ENCODE results near the gene RSRC1. TPM values are rescaled to one million over a fixed set of nuclear protein-coding genes. Genes with fewer than 3 reads are reported as not detected.

RSRC1 gene
- total and polyA plus RNA-seq, 2 of the 13 experiments (the other 11 are each of a cell fraction or from before 2014, with no cell fraction given): 4.9 to 63.0 TPM

DNA sequence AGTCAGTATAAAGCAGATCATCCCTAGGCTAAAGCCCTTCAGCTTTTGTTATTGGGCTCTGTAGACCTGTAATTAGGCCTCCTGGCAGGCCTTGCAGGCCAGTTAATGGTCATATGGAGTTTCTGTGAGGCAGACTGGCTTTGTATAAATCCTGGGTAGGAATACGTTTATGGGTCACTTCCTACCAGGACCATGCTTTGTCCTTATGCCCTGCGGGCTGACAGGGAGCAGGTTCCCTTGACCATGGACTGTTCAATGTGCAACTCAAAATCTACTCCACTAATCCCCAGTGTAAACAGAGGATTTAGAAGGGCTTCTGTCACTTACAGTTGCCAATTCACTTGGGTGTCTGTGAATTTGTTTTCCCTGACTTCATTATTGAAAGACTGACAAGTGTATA lies 258.4 kb downstream of the RSRC1 start (continued):
- TF ChIP-seq, protein P1, sequence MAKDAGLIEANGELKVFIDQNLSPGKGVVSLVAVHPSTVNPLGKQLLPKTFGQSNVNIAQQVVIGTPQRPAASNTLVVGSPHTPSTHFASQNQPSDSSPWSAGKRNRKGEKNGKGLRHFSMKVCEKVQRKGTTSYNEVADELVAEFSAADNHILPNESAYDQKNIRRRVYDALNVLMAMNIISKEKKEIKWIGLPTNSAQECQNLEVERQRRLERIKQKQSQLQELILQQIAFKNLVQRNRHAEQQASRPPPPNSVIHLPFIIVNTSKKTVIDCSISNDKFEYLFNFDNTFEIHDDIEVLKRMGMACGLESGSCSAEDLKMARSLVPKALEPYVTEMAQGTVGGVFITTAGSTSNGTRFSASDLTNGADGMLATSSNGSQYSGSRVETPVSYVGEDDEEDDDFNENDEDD (CRISPR knock-in tag; IDR thresholded peaks at IDR 0.05; ENCODE audit: borderline replicate concordance): no peak
- peak; percentile 74; the same call in 1 of the 2 replicates for TF ChIP-seq ERF (CRISPR knock-in tag; IDR thresholded peaks at IDR 0.05)
- TF ChIP-seq, protein P2, sequence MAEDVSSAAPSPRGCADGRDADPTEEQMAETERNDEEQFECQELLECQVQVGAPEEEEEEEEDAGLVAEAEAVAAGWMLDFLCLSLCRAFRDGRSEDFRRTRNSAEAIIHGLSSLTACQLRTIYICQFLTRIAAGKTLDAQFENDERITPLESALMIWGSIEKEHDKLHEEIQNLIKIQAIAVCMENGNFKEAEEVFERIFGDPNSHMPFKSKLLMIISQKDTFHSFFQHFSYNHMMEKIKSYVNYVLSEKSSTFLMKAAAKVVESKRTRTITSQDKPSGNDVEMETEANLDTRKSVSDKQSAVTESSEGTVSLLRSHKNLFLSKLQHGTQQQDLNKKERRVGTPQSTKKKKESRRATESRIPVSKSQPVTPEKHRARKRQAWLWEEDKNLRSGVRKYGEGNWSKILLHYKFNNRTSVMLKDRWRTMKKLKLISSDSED (CRISPR knock-in tag; IDR thresholded peaks at IDR 0.05): no peak
- no peak for TF ChIP-seq AHR (CRISPR knock-in tag; IDR thresholded peaks at IDR 0.05)
- peak; percentile 23; the same call in 1 of the 2 replicates for TF ChIP-seq SIX1 (CRISPR knock-in tag; IDR thresholded peaks at IDR 0.05; ENCODE audit: borderline replicate concordance)
- TF ChIP-seq ZSCAN31 (CRISPR knock-in tag; IDR thresholded peaks at IDR 0.05; ENCODE audit: low read depth): 0 out of 2 replicates have a peak, but pooled peaks have one; percentile 57
- no peak for TF ChIP-seq BORCS8-MEF2B (CRISPR knock-in tag; IDR thresholded peaks at IDR 0.05)
- no peak for TF ChIP-seq NPAS2 (CRISPR knock-in tag; IDR thresholded peaks at IDR 0.05; ENCODE audit: borderline replicate concordance)
- TF ChIP-seq, protein P3, sequence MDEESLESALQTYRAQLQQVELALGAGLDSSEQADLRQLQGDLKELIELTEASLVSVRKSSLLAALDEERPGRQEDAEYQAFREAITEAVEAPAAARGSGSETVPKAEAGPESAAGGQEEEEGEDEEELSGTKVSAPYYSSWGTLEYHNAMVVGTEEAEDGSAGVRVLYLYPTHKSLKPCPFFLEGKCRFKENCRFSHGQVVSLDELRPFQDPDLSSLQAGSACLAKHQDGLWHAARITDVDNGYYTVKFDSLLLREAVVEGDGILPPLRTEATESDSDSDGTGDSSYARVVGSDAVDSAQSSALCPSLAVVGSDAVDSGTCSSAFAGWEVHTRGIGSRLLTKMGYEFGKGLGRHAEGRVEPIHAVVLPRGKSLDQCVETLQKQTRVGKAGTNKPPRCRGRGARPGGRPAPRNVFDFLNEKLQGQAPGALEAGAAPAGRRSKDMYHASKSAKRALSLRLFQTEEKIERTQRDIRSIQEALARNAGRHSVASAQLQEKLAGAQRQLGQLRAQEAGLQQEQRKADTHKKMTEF (CRISPR knock-in tag; IDR thresholded peaks at IDR 0.05): peak; percentile 73
- TF ChIP-seq ZNF644 (CRISPR knock-in tag; IDR thresholded peaks at IDR 0.05; ENCODE audit: low read depth): peak; percentile 92
- TF ChIP-seq, protein P4, sequence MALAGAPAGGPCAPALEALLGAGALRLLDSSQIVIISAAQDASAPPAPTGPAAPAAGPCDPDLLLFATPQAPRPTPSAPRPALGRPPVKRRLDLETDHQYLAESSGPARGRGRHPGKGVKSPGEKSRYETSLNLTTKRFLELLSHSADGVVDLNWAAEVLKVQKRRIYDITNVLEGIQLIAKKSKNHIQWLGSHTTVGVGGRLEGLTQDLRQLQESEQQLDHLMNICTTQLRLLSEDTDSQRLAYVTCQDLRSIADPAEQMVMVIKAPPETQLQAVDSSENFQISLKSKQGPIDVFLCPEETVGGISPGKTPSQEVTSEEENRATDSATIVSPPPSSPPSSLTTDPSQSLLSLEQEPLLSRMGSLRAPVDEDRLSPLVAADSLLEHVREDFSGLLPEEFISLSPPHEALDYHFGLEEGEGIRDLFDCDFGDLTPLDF (CRISPR knock-in tag; IDR thresholded peaks at IDR 0.05): no peak
- TF ChIP-seq, protein P5, sequence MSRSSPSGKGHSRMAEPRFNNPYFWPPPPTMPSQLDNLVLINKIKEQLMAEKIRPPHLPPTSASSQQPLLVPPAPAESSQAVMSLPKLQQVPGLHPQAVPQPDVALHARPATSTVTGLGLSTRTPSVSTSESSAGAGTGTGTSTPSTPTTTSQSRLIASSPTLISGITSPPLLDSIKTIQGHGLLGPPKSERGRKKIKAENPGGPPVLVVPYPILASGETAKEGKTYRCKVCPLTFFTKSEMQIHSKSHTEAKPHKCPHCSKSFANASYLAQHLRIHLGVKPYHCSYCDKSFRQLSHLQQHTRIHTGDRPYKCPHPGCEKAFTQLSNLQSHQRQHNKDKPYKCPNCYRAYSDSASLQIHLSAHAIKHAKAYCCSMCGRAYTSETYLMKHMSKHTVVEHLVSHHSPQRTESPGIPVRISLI (CRISPR knock-in tag; IDR thresholded peaks at IDR 0.05; ENCODE audit: borderline replicate concordance): peak; percentile 32; the same call in 1 of the 2 replicates
- no peak for TF ChIP-seq ZNF333 (CRISPR knock-in tag; IDR thresholded peaks at IDR 0.05; ENCODE audit: borderline replicate concordance)
- peak; percentile 47; the same call in 1 of the 2 replicates for TF ChIP-seq SPEN (CRISPR knock-in tag; IDR thresholded peaks at IDR 0.05; ENCODE audit: low read depth)
- peak; percentile 55; the same call in 1 of the 2 replicates for TF ChIP-seq FOSL2 (CRISPR knock-in tag; IDR thresholded peaks at IDR 0.05)
- no peak for TF ChIP-seq KLF6 (CRISPR knock-in tag; IDR thresholded peaks at IDR 0.05)

Measured in HepG2 (cell line).